Measurements from ENCODE around the gene STRN4.

The STRN4 gene

DNA sequence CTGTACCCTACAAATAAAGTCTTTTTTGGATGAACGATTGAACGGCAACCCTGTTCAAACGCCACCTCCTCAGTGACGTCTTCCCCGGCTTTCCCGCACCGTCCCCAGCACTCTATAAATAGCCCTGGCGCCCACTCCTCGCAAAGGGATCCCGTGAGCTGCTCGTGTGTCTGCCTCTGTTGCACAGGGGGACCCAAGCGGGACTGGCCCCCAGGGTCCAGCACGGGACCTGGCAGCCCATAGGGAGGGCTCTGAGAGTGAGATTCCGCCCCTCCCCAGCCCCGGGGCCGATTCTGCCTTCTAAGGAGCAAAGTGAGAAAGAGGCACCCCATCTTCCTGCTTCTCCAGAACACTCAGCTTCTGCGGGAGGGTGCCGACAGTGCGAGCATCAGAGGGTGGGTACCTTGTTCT is 8.5 kb downstream of the STRN4 start:
- no peak overlapping the region for H3K4me3 ChIP-seq (ENCODE audit: low read depth, low read length)
- DNase-seq (ENCODE audit: low read depth) = no peak
- TF ChIP-seq CTCF (conservative IDR thresholded peaks at IDR 0.05; ENCODE audit: low read depth, low read length) = no peak

- H3K4me3 ChIP-seq (ENCODE audit: low read depth, low read length) = no peak overlapping the region
- TF ChIP-seq CTCF (conservative IDR thresholded peaks at IDR 0.05; ENCODE audit: low read depth, low read length) = no peak
- no peak for DNase-seq (ENCODE audit: low read depth)
Observed at GRCh38 chr19:46737298-46737654, 9.0 kb downstream of the STRN4 start.

GRCh38 chr19:46736531-46737297 is 9.5 kb downstream of the STRN4 start:
- no peak for TF ChIP-seq CTCF (conservative IDR thresholded peaks at IDR 0.05; ENCODE audit: low read depth, low read length)
- no peak for DNase-seq (ENCODE audit: low read depth)
- H3K4me3 ChIP-seq (ENCODE audit: low read depth, low read length) = no peak overlapping the region

DNA sequence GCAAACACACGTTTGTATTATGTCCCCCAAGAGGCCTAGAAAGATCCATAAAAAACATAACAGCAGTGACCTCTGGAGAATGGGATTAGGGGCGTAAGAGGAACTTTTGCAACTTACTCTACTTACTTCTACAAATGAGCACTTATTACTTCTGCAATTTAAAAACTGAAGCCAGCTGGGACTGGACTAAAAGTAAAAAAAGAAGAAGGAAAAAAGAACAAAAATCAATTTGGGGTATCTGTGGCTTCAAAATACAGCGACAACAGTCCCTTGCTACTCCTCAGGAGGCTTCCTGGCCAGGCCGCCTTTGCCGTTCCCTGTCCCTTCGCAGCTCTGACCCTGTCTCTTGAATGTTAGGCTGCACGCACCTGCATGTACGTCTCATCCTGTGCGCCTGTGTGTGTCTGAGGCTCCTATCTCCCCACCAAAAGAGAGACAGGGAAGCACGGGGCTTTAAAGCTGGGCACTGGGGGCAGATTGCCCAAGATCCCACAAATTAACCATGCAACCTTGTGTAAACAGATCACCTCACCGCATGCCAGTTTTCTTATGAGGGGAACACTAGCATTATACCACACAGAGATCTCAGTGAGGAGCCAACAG is 12.5 kb downstream of the STRN4 start:
- no peak for DNase-seq (ENCODE audit: low read depth)
- no peak overlapping the region for H3K4me3 ChIP-seq (ENCODE audit: low read depth, low read length)
- no peak for TF ChIP-seq CTCF (conservative IDR thresholded peaks at IDR 0.05; ENCODE audit: low read depth, low read length)

- peak; percentile 23 for TF ChIP-seq CTCF (conservative IDR thresholded peaks at IDR 0.05; ENCODE audit: low read depth, low read length)
- DNase-seq (ENCODE audit: low read depth) = peak; percentile 86
- no peak overlapping the region for H3K4me3 ChIP-seq (ENCODE audit: low read depth, low read length)
Observed at GRCh38 chr19:46732966-46733689, 13.1 kb downstream of the STRN4 start.

DNA sequence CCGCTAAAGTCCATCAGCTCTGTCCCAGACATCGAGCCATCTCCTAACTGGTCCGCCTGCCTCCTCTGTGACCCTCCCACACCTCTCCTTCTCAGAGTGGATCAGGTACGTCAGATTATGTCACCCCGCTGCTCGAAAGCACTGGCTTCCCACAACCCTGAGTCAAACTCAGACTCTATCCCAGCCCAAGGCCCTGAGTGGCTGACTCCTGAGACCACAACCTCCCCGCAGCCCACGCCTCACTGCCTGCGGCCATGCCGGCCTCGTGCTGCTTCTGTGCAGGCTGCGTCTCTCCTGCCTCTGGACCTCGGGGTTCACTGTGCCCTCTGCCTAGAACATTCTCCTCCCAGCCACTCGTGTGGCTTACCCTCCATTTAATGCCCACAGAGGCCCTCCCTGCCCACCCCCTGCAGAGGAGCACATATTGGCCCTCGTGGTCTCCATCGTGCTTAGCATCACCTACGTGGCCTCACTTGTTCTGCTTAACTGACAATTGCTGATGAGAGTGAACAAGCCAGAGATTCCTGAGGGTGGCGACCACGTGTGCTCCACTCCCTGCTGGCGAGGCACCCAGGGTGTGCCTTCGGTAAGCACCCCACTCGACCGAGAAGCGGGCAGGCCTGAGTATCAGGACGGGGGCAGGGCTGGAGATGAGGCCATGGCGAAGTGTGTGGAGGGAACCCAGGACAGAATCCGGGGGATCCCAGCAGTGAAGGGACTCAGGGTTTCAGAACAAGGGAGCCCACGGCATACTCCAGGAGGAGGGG is 13.9 kb downstream of the STRN4 start:
- TF ChIP-seq CTCF (conservative IDR thresholded peaks at IDR 0.05; ENCODE audit: low read depth, low read length) = no peak
- no peak for DNase-seq (ENCODE audit: low read depth)
- H3K4me3 ChIP-seq (ENCODE audit: low read depth, low read length) = no peak overlapping the region

All from choroid plexus epithelial cell (primary cell).